ENCODE results near the gene TRIM41.

- TF ChIP-seq GATA3 (IDR thresholded peaks at IDR 0.05; ENCODE audit: low read depth, low read length) (no peak), GATA2 (IDR thresholded peaks at IDR 0.05; ENCODE audit: low read depth, low read length) (no peak)
Measured at GRCh38 chr5:181189363-181189961, 33.6 kb upstream of the TRIM41 start.

Measured in SH-SY5Y (cell line).